GF-D8 (cell line): ENCODE measurements around the gene ANAPC16.
"Not testable (repeated sequence)": the region's sequence is repeated elsewhere in the genome, so short reads cannot be mapped to it uniquely, and the experiment has no call there.

ENCODE experiments used
- DNase-seq: peaks from one replicate; lab custom pipeline; 2025; lab: John Stamatoyannopoulos, UW

The ANAPC16 gene

GRCh38 chr10:72263613-72264241, 47.9 kb downstream of the ANAPC16 start:
- DNase-seq = no peak

- no peak for DNase-seq
These were observed 48.7 kb downstream of the ANAPC16 start for GRCh38 chr10:72264536-72264935.

GRCh38 chr10:72265508-72265907, 49.7 kb downstream of the ANAPC16 start:
- no peak for DNase-seq

- DNase-seq = no peak
These were observed 50.4 kb downstream of the ANAPC16 start for GRCh38 chr10:72265990-72266865.

- DNase-seq = no peak
These were observed 51.6 kb downstream of the ANAPC16 start for GRCh38 chr10:72267381-72267780.

GRCh38 chr10:72267819-72268399, 52.1 kb downstream of the ANAPC16 start:
- DNase-seq = no peak

GRCh38 chr10:72268475-72269200, 52.8 kb downstream of the ANAPC16 start:
- not testable (repeated sequence) for DNase-seq

- DNase-seq = no peak
These were observed 54.9 kb downstream of the ANAPC16 start for GRCh38 chr10:72270607-72271281.

GRCh38 chr10:72272689-72273409, 57.0 kb downstream of the ANAPC16 start:
- DNase-seq = peak; percentile 40

- peak; percentile 94 for DNase-seq
These were observed 57.8 kb downstream of the ANAPC16 start, which contains the start of gene DDIT4 for GRCh38 chr10:72273410-72274212. DDIT4 (plus strand) TSS chr10:72273924; CDS start chr10:72274217, 293 bp downstream.

- DNase-seq = no peak
These were observed 58.5 kb downstream of the ANAPC16 start for GRCh38 chr10:72274213-72274729.

- DNase-seq = no peak
These were observed 59.0 kb downstream of the ANAPC16 start for GRCh38 chr10:72274730-72275350.

- DNase-seq = no peak
These were observed 59.7 kb downstream of the ANAPC16 start for GRCh38 chr10:72275351-72276012.

- no peak for DNase-seq
These were observed 60.2 kb downstream of the ANAPC16 start for GRCh38 chr10:72276013-72276387.

- DNase-seq = no peak
These were observed 60.9 kb downstream of the ANAPC16 start for GRCh38 chr10:72276421-72277339.

GRCh38 chr10:72277340-72277995, 61.7 kb downstream of the ANAPC16 start:
- no peak for DNase-seq

GRCh38 chr10:72277996-72278667, 62.3 kb downstream of the ANAPC16 start:
- DNase-seq = no peak
